ENCODE data around the gene TRIM63. TPM values are rescaled to one million over a fixed set of nuclear protein-coding genes. Genes with fewer than 3 reads are reported as not detected.

The TRIM63 gene
- total and polyA plus RNA-seq, 9 of the 15 experiments (the other 6 are each of a cell fraction or from before 2014, with no cell fraction given) = 0.08 to 0.57 (median 0.36) TPM

GRCh38 chr1:26047278-26047874 is 20.1 kb downstream of the TRIM63 start:
- no TSS peak for BruUV-seq (replicated peaks)
- intact Hi-C loops (cut with micrococcal nuclease) = no loop called here

More at GRCh38 chr1:26047278-26047874, 20.1 kb downstream of the TRIM63 start:
- Histone ChIP-seq H3K4me3 (no peak overlapping the region), H3K36me3 (ENCODE audit: control insufficient read depth, insufficient read depth, low read length) (no peaks in the 10 kb centered on the region), H4K20me1 (replicated peaks; ENCODE audit: control insufficient read depth, insufficient read depth, low read length) (no peaks in the 10 kb centered on the region), H3K27me3 (ENCODE audit: control insufficient read depth in 2 of 2, insufficient read depth in 2 of 2, low read length in 2 of 2) (no peaks in the 10 kb centered on the region), H3K4me1 (replicated peaks in 1 of 2; ENCODE audit: control insufficient read depth in 2 of 2, insufficient read depth in 2 of 2, low read length in 2 of 2) (peaks cover 36 to 45% of the 10 kb centered on the region in 2 experiments), H2AFZ (ENCODE audit: low read depth, low read length) (no peak overlapping the region), H3K79me2 (ENCODE audit: control insufficient read depth, insufficient read depth, low read length) (no peaks in the 10 kb centered on the region), H3K9ac (ENCODE audit: insufficient read depth in 1 of 2, low read depth in 2 of 2, low read length in 2 of 2) (no peak overlapping the region; a peak in 1 of 4 replicates), H3K4me2 (ENCODE audit: insufficient read depth, low read length) (no peak overlapping the region), H3K27ac (ENCODE audit: extremely low read depth, low read depth, low read length) (no peak overlapping the region), H3K9me1 (ENCODE audit: control insufficient read depth, insufficient read depth, low read length) (no peaks in the 10 kb centered on the region), H3K9me3 (replicated peaks; ENCODE audit: control insufficient read depth, insufficient read depth, low read depth, low read length) (no peaks in the 10 kb centered on the region)
- ChIA-PET CTCF (ENCODE audit: low intra/inter-chr PET ratio) (no interaction called here), POLR2A (interaction anchor here (0.6 to 1.4 kb wide), 3 partner anchors 23 to 307 kb away, joined by 3 read pairs; no protein-coding TSS in a partner anchor)
- in situ Hi-C loops (cut with MboI) = no loop called here
- no peak for DNase-seq (ENCODE audit: extremely low read depth in 1 of 4, low spot score in 3 of 4)
- ATAC-seq = no peak
- no peak for FAIRE-seq
- 41% methylated on average over 7 of the region's 7 CpGs for WGBS (ENCODE audit: insufficient coverage, low coverage, missing lambda C conversion rate)
- no peak for TF ChIP-seq ZNF239 (CRISPR knock-in tag; IDR thresholded peaks at IDR 0.05)
- peak; percentile 74 to 75 for TF ChIP-seq KDM1A (IDR thresholded peaks at IDR 0.05)
- TF ChIP-seq ZNF507 (tag; conservative IDR thresholded peaks at IDR 0.05) = no peak
- no peak for TF ChIP-seq CBX2 (IDR thresholded peaks at IDR 0.05; ENCODE audit: insufficient read depth, low read length, poor library complexity, severe bottlenecking)
- TF ChIP-seq NRF1 (conservative IDR thresholded peaks at IDR 0.05 in 1 of 2, IDR thresholded peaks at IDR 0.05 in 1 of 2) = no peak
- TF ChIP-seq ZBTB49 (CRISPR knock-in tag; IDR thresholded peaks at IDR 0.05; ENCODE audit: borderline replicate concordance) = no peak
- no peak for TF ChIP-seq CBFB (CRISPR knock-in tag; IDR thresholded peaks at IDR 0.05)
